H9 (cell line): ENCODE measurements around the gene ZNF560. TPM values are rescaled to one million over a fixed set of nuclear protein-coding genes. Genes with fewer than 3 reads are reported as not detected.

Experiments
- DNase-seq: peaks from one replicate; pipeline ENCODE4 v3.0.0-alpha.2; 2017
- H2AFZ ChIP-seq: one replicate; pipeline ENCODE4 v1.6.1; 2013; ENCODE audit warnings: mild to moderate bottlenecking, low read length, control low read depth, moderate library complexity
- H2AK5ac ChIP-seq: 2 replicates; pipeline ENCODE4 v1.6.1; 2013; ENCODE audit warnings: low read length, control low read depth, mixed read lengths; ENCODE audit not compliant: insufficient read length
- H2BK120ac ChIP-seq: one replicate; pipeline ENCODE4 v1.6.1; 2013; ENCODE audit warnings: low read depth, mild to moderate bottlenecking, low read length, control low read depth, inconsistent platforms; ENCODE audit not compliant: poor library complexity, severe bottlenecking
- H2BK12ac ChIP-seq: 2 replicates; pipeline ENCODE4 v1.6.1; 2013; ENCODE audit warnings: low read length, control low read depth, mixed read lengths, low read depth; ENCODE audit not compliant: insufficient read length
- H2BK15ac ChIP-seq: 2 replicates; pipeline ENCODE4 v1.6.1; 2013; ENCODE audit warnings: low read depth, low read length, control low read depth
- H2BK20ac ChIP-seq: one replicate; pipeline ENCODE4 v1.6.1; 2013; ENCODE audit warnings: low read depth, mild to moderate bottlenecking, low read length, control low read depth, inconsistent platforms; ENCODE audit not compliant: poor library complexity, severe bottlenecking
- H2BK5ac ChIP-seq: 2 replicates; pipeline ENCODE4 v1.6.1; 2013; ENCODE audit warnings: low read length, control low read depth, mixed read lengths; ENCODE audit not compliant: insufficient read length
- H3K14ac ChIP-seq: 2 replicates; pipeline ENCODE4 v1.6.1; 2013; ENCODE audit warnings: low read length, control low read depth; ENCODE audit not compliant: insufficient read depth
- H3K18ac ChIP-seq: 2 replicates; pipeline ENCODE4 v1.6.1; 2013; ENCODE audit warnings: low read depth, mild to moderate bottlenecking, mixed read lengths, low read length, control low read depth; ENCODE audit not compliant: insufficient read length
- H3K23ac ChIP-seq: 2 replicates; pipeline ENCODE4 v1.6.1; 2013; ENCODE audit warnings: low read length, control low read depth, mixed read lengths, low read depth; ENCODE audit not compliant: insufficient read length
- H3K23me2 ChIP-seq: 2 replicates; pipeline ENCODE4 v1.6.1; 2013; ENCODE audit warnings: low read depth, mild to moderate bottlenecking, mixed read lengths, low read length, control low read depth; ENCODE audit not compliant: insufficient read length, poor library complexity, severe bottlenecking
- H3K27ac ChIP-seq: 2 replicates; pipeline ENCODE4 v1.5.1; 2013; ENCODE audit warnings: low read length, control low read depth, mixed read lengths, low read depth; ENCODE audit not compliant: insufficient read length
- H3K27me3 ChIP-seq: 2 replicates; pipeline ENCODE4 v1.6.1; 2013; ENCODE audit warnings: low read length, control low read depth, inconsistent platforms; ENCODE audit not compliant: insufficient read depth
- H3K4ac ChIP-seq: 2 replicates; pipeline ENCODE4 v1.6.1; 2013; ENCODE audit warnings: low read depth, mild to moderate bottlenecking, control low read depth, inconsistent platforms, low read length, moderate library complexity
- H3K4me1 ChIP-seq: 2 replicates; pipeline ENCODE4 v1.6.1; 2013; ENCODE audit warnings: low read length, control low read depth, inconsistent platforms; ENCODE audit not compliant: insufficient read depth
- H3K4me2 ChIP-seq: 2 replicates; pipeline ENCODE4 v1.6.1; 2013; ENCODE audit warnings: low read length, control low read depth, mixed read lengths; ENCODE audit not compliant: insufficient read length, insufficient read depth
- H3K56ac ChIP-seq: 2 replicates; pipeline ENCODE4 v1.6.1; 2013; ENCODE audit warnings: low read depth, mild to moderate bottlenecking, mixed read lengths, low read length, control low read depth; ENCODE audit not compliant: insufficient read length
- H3K79me1 ChIP-seq: 2 replicates; pipeline ENCODE4 v1.6.1; 2013; ENCODE audit warnings: low read depth, mild to moderate bottlenecking, moderate library complexity, low read length, control low read depth, inconsistent platforms; ENCODE audit not compliant: insufficient read depth, poor library complexity, severe bottlenecking
- H3K79me2 ChIP-seq: 2 replicates; pipeline ENCODE4 v1.6.1; 2013; ENCODE audit warnings: low read length, control low read depth, inconsistent platforms; ENCODE audit not compliant: insufficient read depth
- H3K9ac ChIP-seq: 2 replicates; pipeline ENCODE4 v1.6.1; 2013; ENCODE audit warnings: low read length, control low read depth, mixed read lengths; ENCODE audit not compliant: insufficient read length; ENCODE audit errors: extremely low read depth
- H3K9me3 ChIP-seq: one replicate; pipeline ENCODE4 v1.6.1; 2013; ENCODE audit warnings: low read depth, low read length, inconsistent platforms; ENCODE audit not compliant: control insufficient read depth
- H3T11ph ChIP-seq: one replicate; pipeline ENCODE4 v1.6.1; 2013; ENCODE audit warnings: mild to moderate bottlenecking, low read length, control low read depth, inconsistent platforms
- H4K20me1 ChIP-seq: one replicate; pipeline ENCODE4 v1.6.1; 2013; ENCODE audit not compliant: control insufficient read depth, insufficient read length, insufficient read depth
- H4K5ac ChIP-seq: 2 replicates; pipeline ENCODE4 v1.6.1; 2013; ENCODE audit warnings: low read depth, mild to moderate bottlenecking, mixed read lengths, low read length, control low read depth; ENCODE audit not compliant: insufficient read length
- H4K8ac ChIP-seq: replicated peaks from 2 replicates; pipeline ENCODE4 v1.6.1; 2013; ENCODE audit warnings: low read length, control low read depth, mixed read lengths, low read depth; ENCODE audit not compliant: insufficient read length
- H4K91ac ChIP-seq: 2 replicates; pipeline ENCODE4 v1.6.1; 2013; ENCODE audit warnings: low read depth, mild to moderate bottlenecking, moderate library complexity, mixed read lengths, low read length, control low read depth; ENCODE audit not compliant: insufficient read length
- H3K27ac Mint-ChIP-seq, 3 experiments: 2 replicates in 2 of 3; 3 replicates in 1 of 3; pipeline ENCODE4 v1.8.0; 2020 to 2021; ENCODE audit warnings: mixed read lengths in 3 of 3, mild to moderate bottlenecking in 1 of 3, moderate library complexity in 1 of 3
- H3K27me3 Mint-ChIP-seq: 2 replicates; pipeline ENCODE4 v1.8.0; 2021; ENCODE audit warnings: low read depth, mild to moderate bottlenecking, moderate library complexity, mixed read lengths
- H3K36me3 Mint-ChIP-seq, 3 experiments: 2 replicates in 2 of 3; 3 replicates in 1 of 3; pipeline ENCODE4 v1.8.0; 2020 to 2021; ENCODE audit warnings: low read depth in 3 of 3, mixed read lengths in 3 of 3; ENCODE audit not compliant: insufficient read depth in 1 of 3
- H3K4me1 Mint-ChIP-seq, 2 experiments: 2 replicates each; pipeline ENCODE4 v1.8.0; 2020; ENCODE audit warnings: mixed read lengths in 2 of 2
- H3K4me3 Mint-ChIP-seq, 2 experiments: 2 replicates in 1 of 2; 3 replicates in 1 of 2; pipeline ENCODE4 v1.8.0; 2020 to 2021; ENCODE audit warnings: mild to moderate bottlenecking in 2 of 2, mixed read lengths in 2 of 2, moderate library complexity in 1 of 2
- H3K9me3 Mint-ChIP-seq, 2 experiments: 2 replicates in 1 of 2; 3 replicates in 1 of 2; pipeline ENCODE4 v1.8.0; 2020; ENCODE audit warnings: mild to moderate bottlenecking in 2 of 2, mixed read lengths in 2 of 2, moderate library complexity in 1 of 2
- CTCF ChIP-seq: fragments of 200-600 bp; sonication (generic); conservative IDR thresholded peaks from 3 replicates; pipeline ENCODE4 v1.8.0; 2021; ENCODE audit warnings: antibody characterized with exemption, mild to moderate bottlenecking
- WGBS: extraction: QIAGEN DNeasy Blood & Tissue Kit; methylation state at CpG from one replicate; pipeline ENCODE4 v1.1.7; 2013; ENCODE audit warnings: missing lambda C conversion rate, low lambda C conversion rate, mixed read lengths; ENCODE audit not compliant: insufficient read length; ENCODE audit errors: extremely low coverage; 5-methylcytosine and 5-hydroxymethylcytosine counted together
- total RNA-seq: library from RNA; stranded (reverse); gene quantifications from 2 replicates; pipeline ENCODE4 v1.2.1, GENCODE V29; 2021

The ZNF560 gene
- total RNA-seq, 1 experiment from 2014 or later, result not detected

GRCh38 chr19:9523885-9524474, 25.6 kb upstream of the ZNF560 start:
- peaks cover 1% of the 10 kb centered on the region for H3K27me3 Mint-ChIP-seq
- no peak overlapping the region for H3T11ph ChIP-seq
- peaks cover 90 to 96% of the 10 kb centered on the region in 2 experiments for H3K9me3 Mint-ChIP-seq
- H3K4me1 ChIP-seq, result no peaks in the 10 kb centered on the region
- WGBS, result no CpG with 5 or more reads among the region's 1 CpG
- H4K20me1 ChIP-seq, result no peaks in the 10 kb centered on the region
- H2AK5ac ChIP-seq, result no peak overlapping the region
- no peak overlapping the region for H3K14ac ChIP-seq
- H3K27me3 ChIP-seq, result no peaks in the 10 kb centered on the region
- TF ChIP-seq CTCF, result no peak
- H3K27ac Mint-ChIP-seq, result no peak overlapping the region
- no peak overlapping the region for H4K8ac ChIP-seq
- no peak overlapping the region for H3K4me3 Mint-ChIP-seq
- no peak overlapping the region for H2BK120ac ChIP-seq
- DNase-seq, result no peak
- no peak overlapping the region for H3K18ac ChIP-seq
- H2BK5ac ChIP-seq, result no peak overlapping the region
- no peaks in the 10 kb centered on the region for H3K79me1 ChIP-seq
- H3K4me1 Mint-ChIP-seq, result no peaks in the 10 kb centered on the region
- no peak overlapping the region for H3K4me2 ChIP-seq
- no peak overlapping the region for H2AFZ ChIP-seq
- no peak overlapping the region for H2BK20ac ChIP-seq
- no peak overlapping the region for H4K91ac ChIP-seq
- no peak overlapping the region for H3K23ac ChIP-seq
- H3K9ac ChIP-seq, result no peak overlapping the region
- no peak overlapping the region for H2BK12ac ChIP-seq
- H4K5ac ChIP-seq, result no peak overlapping the region
- H3K23me2 ChIP-seq, result no peaks in the 10 kb centered on the region
- no peak overlapping the region for H2BK15ac ChIP-seq
- H3K36me3 Mint-ChIP-seq, result peaks cover 67 to 74% (median 69%) of the 10 kb centered on the region in 3 experiments
- H3K4ac ChIP-seq, result no peak overlapping the region
- peaks cover 82% of the 10 kb centered on the region for H3K9me3 ChIP-seq
- H3K79me2 ChIP-seq, result no peaks in the 10 kb centered on the region
- H3K56ac ChIP-seq, result no peak overlapping the region
- H3K27ac ChIP-seq, result no peak overlapping the region
